Measurements from ENCODE around the gene IFFO2.
"Not testable (repeated sequence)": the region's sequence is repeated elsewhere in the genome, so short reads cannot be mapped to it uniquely, and the experiment has no call there.

The IFFO2 gene

DNA sequence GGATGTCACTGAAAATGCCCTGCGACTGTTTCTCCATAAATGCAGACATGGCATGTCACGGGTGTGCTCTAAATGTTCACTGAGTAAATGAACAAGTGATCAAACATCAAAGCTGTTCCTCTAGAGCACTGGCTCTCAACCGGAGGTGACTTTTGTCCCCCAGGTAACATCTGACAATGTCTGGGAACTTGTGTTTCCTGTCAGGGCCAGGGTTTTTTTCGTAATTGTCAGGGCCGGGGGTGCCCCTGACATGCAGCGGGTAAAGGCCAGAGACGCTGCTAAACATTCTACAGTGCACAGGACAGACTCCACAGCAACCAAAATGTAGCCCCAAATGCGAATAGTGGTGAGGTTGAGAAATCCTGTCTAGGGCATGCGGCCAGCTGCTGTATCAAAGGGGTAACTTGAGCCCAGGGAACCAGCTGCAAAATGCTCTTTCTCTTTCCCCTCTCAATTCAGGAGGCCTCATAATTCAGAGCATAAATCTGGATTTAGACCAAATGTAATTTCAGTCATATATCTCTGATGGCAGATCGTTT is 56.1 kb downstream of the IFFO2 start:
- peak in 3 of 56 donors; percentile 2 to 37 (median 15) for DNase-seq

GRCh38 chr1:18899363-18900049 is 57.0 kb downstream of the IFFO2 start:
- DNase-seq, result no peak

GRCh38 chr1:18898567-18898966 is 57.9 kb downstream of the IFFO2 start:
- no peak for DNase-seq

GRCh38 chr1:18895317-18895716 is 61.2 kb downstream of the IFFO2 start:
- no peak for DNase-seq

GRCh38 chr1:18893120-18893519 is 63.4 kb downstream of the IFFO2 start:
- no peak for DNase-seq

DNA sequence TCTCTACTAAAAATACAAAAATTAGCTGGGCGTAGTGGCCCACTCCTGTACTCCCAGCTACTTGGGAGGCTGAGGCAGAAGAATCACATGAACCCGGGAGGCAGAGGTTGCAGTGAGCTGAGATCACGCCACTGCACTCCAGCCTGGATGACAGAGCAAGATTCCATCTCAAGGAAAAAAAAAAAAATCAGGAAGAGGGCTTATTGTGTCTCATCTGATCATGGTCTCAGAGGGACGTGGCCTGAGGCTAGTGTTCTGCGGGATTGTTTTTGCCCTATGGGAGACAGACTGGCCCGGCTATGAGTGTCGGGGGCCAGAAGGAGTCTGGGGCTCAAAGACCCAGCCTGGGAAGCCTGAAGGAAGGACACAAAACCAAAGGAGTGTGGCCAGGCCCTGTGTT is 64.6 kb downstream of the IFFO2 start:
- not testable (repeated sequence) for DNase-seq

DNA sequence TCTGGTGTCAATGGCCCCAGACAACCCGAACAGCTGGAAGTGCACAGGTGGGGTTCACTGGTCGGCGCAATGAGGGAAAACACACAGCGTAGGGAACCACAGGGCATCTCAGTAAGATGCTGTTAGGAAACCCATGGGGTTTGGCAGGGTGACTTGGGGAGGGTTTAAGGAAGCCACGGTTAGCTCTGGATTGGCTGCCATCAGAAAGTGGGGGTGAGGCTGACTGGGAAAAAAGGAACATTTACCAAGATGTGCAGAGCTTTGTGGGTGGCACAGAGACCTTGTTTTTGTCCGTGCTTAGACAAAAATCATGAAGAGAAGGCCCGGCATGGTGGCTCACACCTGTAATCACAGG is 65.1 kb downstream of the IFFO2 start:
- no peak for DNase-seq

- DNase-seq, result peak in 33 of 56 donors; percentile 3 to 68 (median 29)
These were observed 65.6 kb downstream of the IFFO2 start for GRCh38 chr1:18890706-18891425.

GRCh38 chr1:18886003-18886335 is 70.5 kb downstream of the IFFO2 start:
- DNase-seq, result peak in 2 of 56 donors; percentile 6 to 20

- no peak for DNase-seq
These were observed 71.0 kb downstream of the IFFO2 start for GRCh38 chr1:18885311-18886002.

GRCh38 chr1:18884727-18885126 is 71.7 kb downstream of the IFFO2 start:
- DNase-seq, result no peak

GRCh38 chr1:18884419-18884717 is 72.1 kb downstream of the IFFO2 start:
- DNase-seq, result no peak

GRCh38 chr1:18883636-18884418 is 72.6 kb downstream of the IFFO2 start:
- DNase-seq, result peak in 54 of 56 donors; percentile 14 to 85 (median 58)

- no peak for DNase-seq
These were observed 73.4 kb downstream of the IFFO2 start for GRCh38 chr1:18883079-18883478.

GRCh38 chr1:18882486-18882885 is 74.0 kb downstream of the IFFO2 start:
- DNase-seq, result peak in 16 of 56 donors; percentile 5 to 65 (median 18)

DNA sequence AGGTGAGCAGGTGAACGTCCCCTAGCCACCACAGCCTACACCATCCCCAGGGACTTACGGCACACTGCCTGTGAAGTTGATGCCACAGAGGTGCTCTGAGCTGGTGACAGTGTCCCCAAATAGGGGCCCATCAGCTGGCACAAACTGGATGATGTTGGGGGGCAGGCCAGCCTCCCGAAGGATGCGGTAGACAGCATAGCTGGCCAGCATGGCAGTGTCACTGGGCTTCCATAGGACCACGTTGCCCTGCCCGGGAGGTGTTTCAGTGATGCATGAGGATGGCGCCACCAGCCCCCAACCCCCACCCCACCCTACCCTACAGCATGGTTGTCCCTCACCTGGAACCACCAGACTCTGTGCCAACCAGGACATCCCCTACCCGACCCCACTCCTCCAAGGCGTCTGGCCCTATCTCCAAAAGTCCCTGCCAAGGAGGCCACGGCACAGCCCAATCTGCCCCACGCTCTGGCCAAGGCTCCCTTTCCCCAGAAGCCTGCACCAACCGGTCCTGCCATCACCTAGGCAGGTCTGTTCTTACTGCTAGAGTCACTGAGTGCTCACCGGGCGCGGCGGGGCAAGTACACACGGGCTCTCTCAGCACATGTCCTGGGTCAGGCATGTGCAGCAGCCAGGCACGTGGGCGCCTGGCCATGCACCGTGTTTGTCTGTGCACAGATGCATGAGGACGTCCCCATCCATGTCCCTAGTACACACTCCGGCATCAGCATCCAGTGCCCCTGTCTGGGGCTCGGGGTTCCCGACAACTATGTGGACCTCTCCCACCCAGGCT is 74.6 kb downstream of the IFFO2 start:
- DNase-seq, result no peak

GRCh38 chr1:18881164-18881563 is 75.3 kb downstream of the IFFO2 start:
- DNase-seq, result no peak

DNA sequence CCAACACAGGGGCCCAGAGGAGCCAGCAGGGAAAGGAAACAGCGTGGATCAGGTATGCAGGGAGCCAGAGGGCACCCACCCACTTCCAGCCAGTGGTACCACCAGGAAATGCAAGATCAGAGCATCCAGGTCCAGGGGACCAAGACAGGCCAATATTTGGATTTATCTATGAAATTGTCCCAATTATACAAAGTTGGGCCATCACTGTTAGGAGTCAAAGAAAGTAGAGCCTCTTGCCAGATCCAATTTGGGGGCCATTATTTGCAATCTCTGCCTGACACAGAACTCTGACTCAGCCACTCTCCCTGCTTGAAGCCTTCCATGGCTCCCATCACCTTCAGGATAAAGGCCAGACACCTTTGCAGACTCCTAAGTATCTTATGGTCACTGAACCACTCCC is 75.9 kb downstream of the IFFO2 start:
- DNase-seq, result no peak

GRCh38 chr1:18879791-18880309 is 76.6 kb downstream of the IFFO2 start:
- DNase-seq, result no peak

DNA sequence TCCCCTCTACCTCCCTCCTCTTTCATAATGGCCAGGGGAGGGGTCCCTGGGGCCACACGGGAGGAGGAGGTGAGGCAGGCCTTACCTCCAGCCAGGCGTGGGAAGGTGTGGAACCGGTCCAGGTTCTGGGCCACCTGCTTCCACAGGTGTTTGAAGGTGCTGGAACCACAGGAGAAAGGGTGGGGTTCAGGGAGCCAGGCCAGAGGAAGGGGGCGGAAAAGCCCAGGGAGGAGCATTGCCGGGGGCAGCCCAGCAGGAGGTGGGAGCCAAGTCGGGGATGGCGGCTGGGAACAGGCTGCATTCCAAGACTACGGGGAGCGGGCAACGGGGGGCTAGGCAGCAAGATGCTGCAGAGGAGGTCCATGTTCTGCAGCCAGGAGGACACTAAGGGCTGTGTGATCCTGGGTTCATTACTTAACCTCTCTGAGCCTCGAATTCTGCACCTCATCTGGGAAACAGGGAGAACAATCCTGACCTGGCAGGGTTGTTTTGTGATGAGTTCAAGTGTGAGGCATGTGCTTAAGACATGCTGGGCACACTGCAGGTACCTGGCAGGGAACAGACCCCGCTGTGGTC is 77.2 kb downstream of the IFFO2 start:
- DNase-seq, result no peak
